Measurements from ENCODE around the gene C22orf39.

The C22orf39 gene

GRCh38 chr22:19405652-19406051 lies 41.9 kb downstream of the C22orf39 start:
- no peaks in the 10 kb centered on the region for H3K4me1 ChIP-seq
- TF ChIP-seq CTCF (IDR thresholded peaks at IDR 0.05): no peak
- no peaks in the 10 kb centered on the region for H3K9me3 ChIP-seq
- no peak overlapping the region for H3K27ac ChIP-seq
- H3K4me3 ChIP-seq: no peak overlapping the region
- DNase-seq: no peak
- peaks cover 40 to 65% (median 63%) of the 10 kb centered on the region in 3 donors for H3K36me3 ChIP-seq
- intact Hi-C loops (cut with DNase I; ENCODE audit: low total_unique reads): no loop called here
- no peaks in the 10 kb centered on the region for H3K27me3 ChIP-seq

- intact Hi-C loops (cut with DNase I; ENCODE audit: low total_unique reads): no loop called here
- Histone ChIP-seq H3K36me3 (peaks cover 40 to 69% (median 66%) of the 10 kb centered on the region in 3 donors), H3K4me3 (no peak overlapping the region), H3K9me3 (no peaks in the 10 kb centered on the region), H3K4me1 (no peaks in the 10 kb centered on the region), H3K27ac (no peak overlapping the region), H3K27me3 (no peaks in the 10 kb centered on the region)
- no peak for TF ChIP-seq CTCF (IDR thresholded peaks at IDR 0.05)
- no peak for DNase-seq
Observed at GRCh38 chr22:19405133-19405532, 42.4 kb downstream of the C22orf39 start.

DNA sequence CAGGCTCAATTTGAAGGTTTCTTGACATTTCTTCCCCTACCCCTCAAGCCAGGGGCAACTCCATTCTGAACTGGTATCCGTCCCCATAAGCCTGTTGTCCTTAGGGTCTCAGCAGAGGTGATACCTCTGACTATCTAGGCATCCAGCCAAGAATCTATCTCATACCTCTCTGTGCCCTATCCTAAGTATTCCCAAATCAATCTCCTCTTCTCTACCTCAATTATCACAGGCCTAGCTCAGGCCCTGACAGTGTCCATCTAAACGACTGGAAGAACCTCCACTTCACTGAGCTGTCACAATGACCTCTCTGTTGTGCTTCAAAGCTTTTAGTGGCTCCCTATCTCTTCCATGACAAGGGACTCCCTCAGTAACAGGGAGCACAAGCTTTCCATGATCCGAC lies 42.8 kb downstream of the C22orf39 start:
- no peak for DNase-seq
- peaks cover 40 to 69% (median 66%) of the 10 kb centered on the region in 3 donors for H3K36me3 ChIP-seq
- H3K4me3 ChIP-seq: no peak overlapping the region
- no peaks in the 10 kb centered on the region for H3K9me3 ChIP-seq
- intact Hi-C loops (cut with DNase I; ENCODE audit: low total_unique reads): no loop called here
- H3K27ac ChIP-seq: no peak overlapping the region
- no peaks in the 10 kb centered on the region for H3K27me3 ChIP-seq
- no peaks in the 10 kb centered on the region for H3K4me1 ChIP-seq
- no peak for TF ChIP-seq CTCF (IDR thresholded peaks at IDR 0.05)

DNA sequence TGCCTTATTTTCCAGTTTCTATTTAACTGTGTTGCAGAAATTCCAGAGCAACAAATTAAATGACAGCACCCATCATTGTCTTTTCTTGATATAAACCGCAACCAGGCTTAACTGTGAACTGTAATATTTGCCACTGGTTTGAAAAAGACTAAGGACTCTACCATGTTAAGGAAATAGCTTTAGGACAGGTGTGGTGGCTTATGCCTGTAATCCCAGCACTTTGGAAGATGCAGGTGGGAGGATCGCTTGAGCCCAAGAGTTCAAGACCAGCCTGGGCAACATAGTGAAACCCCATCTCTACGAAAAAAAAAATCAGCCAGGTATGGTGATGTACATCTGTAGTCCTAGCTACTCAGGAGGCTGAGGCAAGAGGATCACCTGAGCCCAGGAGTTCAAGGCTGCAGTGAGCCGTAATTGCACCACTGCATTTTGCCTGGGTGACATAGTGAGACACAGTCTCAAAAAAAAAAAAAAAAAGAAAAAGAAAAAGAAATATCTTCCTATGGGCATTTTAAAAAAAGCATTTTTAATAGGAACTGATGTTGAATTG lies 44.8 kb downstream of the C22orf39 start:
- H3K4me3 ChIP-seq: no peak overlapping the region
- H3K4me1 ChIP-seq: no peaks in the 10 kb centered on the region
- H3K36me3 ChIP-seq: peaks cover 31 to 70% (median 67%) of the 10 kb centered on the region in 3 donors
- no peak for DNase-seq
- no peak for TF ChIP-seq CTCF (IDR thresholded peaks at IDR 0.05)
- no peaks in the 10 kb centered on the region for H3K9me3 ChIP-seq
- no peak overlapping the region for H3K27ac ChIP-seq
- intact Hi-C loops (cut with DNase I; ENCODE audit: low total_unique reads): no loop called here
- no peaks in the 10 kb centered on the region for H3K27me3 ChIP-seq

DNA sequence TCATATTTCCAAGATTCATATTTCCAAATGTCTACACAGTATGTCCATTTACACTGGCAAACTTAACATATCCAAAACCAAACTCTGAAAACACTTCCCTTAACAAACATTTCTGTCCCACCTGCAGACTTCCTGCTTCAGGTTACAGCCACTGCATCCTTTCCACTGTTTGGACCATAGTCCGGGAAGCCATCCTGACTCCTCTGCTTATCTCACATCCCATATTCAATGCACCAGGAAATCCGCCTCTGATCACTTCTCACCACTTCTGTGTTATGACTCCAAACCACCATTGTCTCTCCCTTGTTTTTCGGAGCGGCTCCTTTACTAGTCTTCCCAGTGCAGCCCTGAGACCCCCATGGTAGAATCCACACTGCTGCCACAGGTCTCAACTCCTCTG lies 46.0 kb downstream of the C22orf39 start:
- intact Hi-C loops (cut with DNase I; ENCODE audit: low total_unique reads): no loop called here
- H3K36me3 ChIP-seq: peaks cover 32 to 72% (median 67%) of the 10 kb centered on the region in 3 donors
- H3K4me1 ChIP-seq: no peaks in the 10 kb centered on the region
- DNase-seq: no peak
- no peak for TF ChIP-seq CTCF (IDR thresholded peaks at IDR 0.05)
- no peaks in the 10 kb centered on the region for H3K9me3 ChIP-seq
- no peaks in the 10 kb centered on the region for H3K27me3 ChIP-seq
- H3K4me3 ChIP-seq: no peak overlapping the region
- no peak overlapping the region for H3K27ac ChIP-seq

- Histone ChIP-seq H3K27ac (no peak overlapping the region), H3K4me1 (no peaks in the 10 kb centered on the region), H3K4me3 (no peak overlapping the region), H3K9me3 (no peaks in the 10 kb centered on the region), H3K36me3 (peaks cover 32 to 72% (median 67%) of the 10 kb centered on the region in 3 donors), H3K27me3 (no peaks in the 10 kb centered on the region)
- TF ChIP-seq CTCF (IDR thresholded peaks at IDR 0.05): no peak
- intact Hi-C loops (cut with DNase I; ENCODE audit: low total_unique reads): no loop called here
- DNase-seq: no peak
Observed at GRCh38 chr22:19400881-19401280, 46.6 kb downstream of the C22orf39 start.
